ENCODE data around the gene NDOR1. TPM values are rescaled to one million over a fixed set of nuclear protein-coding genes. Genes with fewer than 3 reads are reported as not detected.

Gene NDOR1
- total and polyA plus RNA-seq, 2 of the 8 experiments (the other 6 are each of a cell fraction or from before 2014, with no cell fraction given), result 25.7 to 32.3 TPM

DNA sequence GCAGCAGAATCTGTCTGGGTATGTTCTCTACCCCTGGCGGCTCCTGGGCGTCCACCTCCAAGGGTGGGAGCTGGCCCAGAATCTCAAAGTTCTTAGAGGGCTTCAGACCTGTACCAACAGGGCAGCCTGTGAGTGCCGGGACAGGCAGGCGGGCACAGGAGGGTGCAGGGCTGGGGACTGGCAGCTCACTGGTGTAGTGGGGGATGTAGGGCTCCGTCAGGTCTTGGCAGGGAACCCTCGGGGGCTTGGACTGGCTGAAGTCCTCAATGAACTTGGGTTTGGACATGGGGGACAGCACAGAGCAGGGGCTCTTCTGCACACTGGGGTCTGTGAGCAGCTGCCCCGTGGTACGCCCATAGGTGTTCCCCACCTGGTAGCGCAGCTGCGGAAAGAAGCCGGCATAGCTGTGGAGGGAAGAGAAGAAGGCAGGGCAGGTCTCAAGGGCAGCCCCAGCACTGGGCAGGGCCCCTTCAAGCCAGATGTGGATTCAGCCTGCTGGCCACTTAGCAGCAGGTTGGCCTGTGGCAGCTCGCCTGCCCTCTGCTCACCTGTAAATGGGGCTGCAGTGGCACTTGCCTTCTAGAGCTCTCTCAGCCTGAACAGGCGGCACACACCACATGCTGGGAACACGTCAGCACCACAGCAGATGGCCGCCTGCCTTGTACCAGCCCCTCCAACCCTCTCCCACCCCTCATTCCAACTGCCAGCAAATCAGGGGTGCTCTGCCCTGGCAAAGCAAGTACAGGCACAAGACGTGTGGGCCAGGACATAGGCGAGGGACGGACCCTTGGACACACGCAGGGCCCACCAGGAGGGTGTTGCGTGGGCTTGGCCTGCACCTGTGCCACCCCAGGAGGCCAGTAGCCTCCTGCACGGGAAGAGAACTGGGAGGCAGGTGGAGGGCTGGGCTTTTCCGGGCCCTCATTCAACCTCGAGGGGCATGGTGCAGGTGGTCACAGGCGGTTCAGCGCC is 40.2 kb downstream of the NDOR1 start:
- no peak overlapping the region for H3K18ac ChIP-seq (ENCODE audit: extremely low read depth, low read length)
- CTCF ChIA-PET (ENCODE audit: partially characterized antibody), result interaction anchor here (0.6 to 3.3 kb wide), 7 partner anchors 8 to 221 kb away, joined by 3 to 26 read pairs (median 4); partner anchors contain the start of gene NELFB
- no peak overlapping the region for H2AK5ac ChIP-seq (ENCODE audit: low read depth, low read length)
- POLR2A ChIA-PET (ENCODE audit: partially characterized antibody), result interaction anchor here (1.0 to 69.9 kb wide), 6 partner anchors 11 to 201 kb away, joined by 4 to 1462 read pairs (median 6); partner anchors contain the start of genes CYSRT1, NDOR1, NELFB and NPDC1
- H3K27me3 ChIP-seq (replicated peaks in 1 of 4; ENCODE audit: control insufficient read depth in 3 of 4, extremely low read depth in 1 of 4, insufficient read depth in 3 of 4, low read length in 3 of 4), result no peaks in the 10 kb centered on the region; a peak in 2 of 7 replicates
- H4K8ac ChIP-seq (ENCODE audit: extremely low read depth, insufficient read depth, low read length), result peak overlapping the region; percentile 37
- no peak overlapping the region for H2AFZ ChIP-seq (ENCODE audit: low read length)
- H3K14ac ChIP-seq (ENCODE audit: insufficient read length), result no peak overlapping the region
- no peak overlapping the region for H3K4me3 ChIP-seq (ENCODE audit: extremely low read depth in 1 of 4, insufficient read depth in 2 of 4, low read depth in 3 of 4, low read length in 4 of 4)
- no peak overlapping the region for H2BK15ac ChIP-seq (ENCODE audit: low read length)
- H3K4me1 ChIP-seq (replicated peaks in 1 of 4; ENCODE audit: control insufficient read depth in 3 of 4, insufficient read depth in 4 of 4, low read length in 3 of 4), result peaks cover 0 to 20% (median 11%) of the 10 kb centered on the region in 4 experiments; a peak in 5 of 7 replicates
- H2BK12ac ChIP-seq (ENCODE audit: low read depth, low read length), result peak overlapping the region; percentile 39; the same call in 1 of the 2 replicates
- peaks cover 5% of the 10 kb centered on the region for H3K79me1 ChIP-seq (ENCODE audit: low read depth, low read length)
- peaks cover 17% of the 10 kb centered on the region in 2 experiments for H4K20me1 ChIP-seq (replicated peaks in 1 of 2; ENCODE audit: control insufficient read depth in 1 of 2, insufficient read depth in 2 of 2, low read length in 2 of 2)
- no peak overlapping the region for H3K4ac ChIP-seq (replicated peaks; ENCODE audit: insufficient read length, low read depth, low read length)
- 91% methylated on average over 24 of the region's 25 CpGs; no CpG with 5 or more reads in 1 of the 2 experiments for WGBS, 2 experiments (ENCODE audit: extremely low coverage in 1 of 2, insufficient coverage in 1 of 2, insufficient read length in 1 of 2, insufficient replicate concordance in 2 of 2, low coverage in 1 of 2, low lambda C conversion rate in 2 of 2, missing lambda C conversion rate in 1 of 2)
- H4K5ac ChIP-seq (ENCODE audit: insufficient read length, low read depth, low read length), result no peak overlapping the region
- H2BK120ac ChIP-seq (replicated peaks; ENCODE audit: low read depth, low read length), result no peak overlapping the region
- no peak overlapping the region for H2BK5ac ChIP-seq (ENCODE audit: low read depth, low read length)
- H3K9me3 ChIP-seq (ENCODE audit: insufficient read depth in 2 of 2, low read depth in 1 of 2, low read length in 1 of 2), result no peaks in the 10 kb centered on the region
- no peak overlapping the region for H3K23ac ChIP-seq (ENCODE audit: insufficient read length)
- H4K91ac ChIP-seq (replicated peaks; ENCODE audit: insufficient read length, low read length), result no peak overlapping the region
- H3K23me2 ChIP-seq (ENCODE audit: low read depth, low read length), result no peaks in the 10 kb centered on the region; the same call in 1 of the 2 replicates
- peak overlapping the region in 1 of 4 experiments; percentile 1; a peak in 2 of 7 replicates for H3K9ac ChIP-seq (replicated peaks in 1 of 4; ENCODE audit: extremely low read depth in 1 of 4, low read depth in 3 of 4, low read length in 3 of 4)
- peaks cover 0 to 13% of the 10 kb centered on the region in 2 experiments; a peak in 2 of 4 replicates for H3K79me2 ChIP-seq (ENCODE audit: control insufficient read depth in 1 of 2, insufficient read depth in 2 of 2, low read length in 2 of 2)
- TF ChIP-seq SP4 (IDR thresholded peaks at IDR 0.05; ENCODE audit: low read length), result no peak
- TF ChIP-seq TBP (IDR thresholded peaks at IDR 0.05; ENCODE audit: low read depth, low read length), result no peak
- TF ChIP-seq TEAD4 (IDR thresholded peaks at IDR 0.05; ENCODE audit: low read depth, low read length), result no peak
- TF ChIP-seq CHD1 (IDR thresholded peaks at IDR 0.05; ENCODE audit: low read depth, low read length), result no peak
- TF ChIP-seq SP2 (IDR thresholded peaks at IDR 0.05; ENCODE audit: low read length), result no peak
- no peak for TF ChIP-seq RNF2 (IDR thresholded peaks at IDR 0.05; ENCODE audit: borderline replicate concordance, low read depth, low read length, missing control alignments, poor library complexity, severe bottlenecking)
- no peak for TF ChIP-seq PHF8 (conservative IDR thresholded peaks at IDR 0.05; ENCODE audit: low read depth, low read length)
- H2BK20ac ChIP-seq (ENCODE audit: low read length), result no peak overlapping the region
- H3K36me3 ChIP-seq (ENCODE audit: control insufficient read depth in 2 of 4, insufficient read depth in 4 of 4, low read length in 3 of 4), result peaks cover 6 to 18% (median 15%) of the 10 kb centered on the region in 4 experiments; a peak in 7 of 8 replicates
- H3K4me2 ChIP-seq (ENCODE audit: insufficient read depth in 1 of 2, low read depth in 2 of 2, low read length in 2 of 2), result no peak overlapping the region
- no peak for DNase-seq (ENCODE audit: low read depth in 1 of 2, low spot score in 2 of 2)
- no peak overlapping the region for H3K56ac ChIP-seq (replicated peaks; ENCODE audit: insufficient read length, low read depth, low read length)
- H3K27ac ChIP-seq (ENCODE audit: low read depth, low read length), result no peak overlapping the region
- FAIRE-seq, result no peak

Measured in H1 (cell line).